Caco-2 (cell line): ENCODE results near the gene VPS9D1. TPM values are rescaled to one million over a fixed set of nuclear protein-coding genes. Genes with fewer than 3 reads are reported as not detected.
A peak's percentile ranks its signal among the peaks of the same experiment; 100 is the strongest.

Experiments
- BruUV-seq: library from RNA; stranded (reverse); fragments of 400-500 nt; replicated peaks from 2 replicates; lab custom pipeline; 2021; lab: Mats Ljungman, UMichigan
- CTCF ChIA-PET: fragments of 300-600 bp; sonication (Branson Sonifier 250); formaldehyde crosslinking; loops from one replicate; lab custom pipeline; 2022; ENCODE audit warnings: antibody characterized with exemption; lab: Charles Lee
- POLR2A ChIA-PET: fragments of 300-600 bp; sonication (Branson Sonifier 250); formaldehyde crosslinking; loops from one replicate; lab custom pipeline; 2022; ENCODE audit warnings: antibody characterized with exemption; lab: Charles Lee
- DNase-seq, 2 experiments: peaks; one replicate each; pipeline versions ENCODE4 v3.0.0 to v3.0.0-alpha.2; 2020 to 2022
- H3K27me3 ChIP-seq: replicated peaks from 2 replicates; pipeline ENCODE4 v1.6.0; 2011; ENCODE audit warnings: low read length; ENCODE audit not compliant: control insufficient read depth, insufficient read depth
- H3K36me3 ChIP-seq: 2 replicates; pipeline ENCODE4 v1.5.1; 2011; ENCODE audit warnings: low read length; ENCODE audit not compliant: control insufficient read depth, insufficient read depth
- H3K4me1 ChIP-seq: fragments of 250-450 bp; sonication (Bioruptor Pico); 2 replicates; pipeline ENCODE4 v1.5.1; 2020; ENCODE audit warnings: mild to moderate bottlenecking
- H3K4me3 ChIP-seq: 2 replicates; pipeline ENCODE4 v1.5.1; 2011; ENCODE audit warnings: low read depth, mild to moderate bottlenecking, control low read depth, low read length
- H3K9me3 ChIP-seq: fragments of 250-450 bp; sonication (Bioruptor Pico); 2 replicates; pipeline ENCODE4 v1.5.1; 2020; ENCODE audit warnings: mild to moderate bottlenecking, moderate library complexity
- H3K27ac Mint-ChIP-seq: one replicate; pipeline ENCODE4 v1.8.0; 2022; ENCODE audit warnings: mixed read lengths; ENCODE audit not compliant: unreplicated experiment
- H3K27me3 Mint-ChIP-seq: one replicate; pipeline ENCODE4 v1.8.0; 2022; ENCODE audit warnings: mixed read lengths; ENCODE audit not compliant: insufficient read depth, unreplicated experiment
- H3K36me3 Mint-ChIP-seq: one replicate; pipeline ENCODE4 v1.8.0; 2022; ENCODE audit warnings: mild to moderate bottlenecking, mixed read lengths; ENCODE audit not compliant: insufficient read depth, unreplicated experiment
- H3K4me1 Mint-ChIP-seq: one replicate; pipeline ENCODE4 v1.8.0; 2022; ENCODE audit warnings: low read depth, mixed read lengths; ENCODE audit not compliant: unreplicated experiment
- H3K4me3 Mint-ChIP-seq: one replicate; pipeline ENCODE4 v1.8.0; 2022; ENCODE audit warnings: mild to moderate bottlenecking, moderate library complexity, mixed read lengths; ENCODE audit not compliant: unreplicated experiment
- H3K9me3 Mint-ChIP-seq: one replicate; pipeline ENCODE4 v1.8.0; 2022; ENCODE audit warnings: mixed read lengths; ENCODE audit not compliant: unreplicated experiment
- intact Hi-C: fragments of 100-400 bp; cut with micrococcal nuclease; formaldehyde crosslinking; loops from one replicate; pipeline ENCODE4 v1.10.0; 2022; ENCODE audit not compliant: unreplicated experiment
- total RNA-seq: library from RNA; stranded (reverse); gene quantifications from 2 replicates; pipeline ENCODE4 v1.2.3, GENCODE V29; 2022
- TF ChIP-seq, protein P1 (sequence below), 2 experiments: fragments of 200-600 bp in 1 of 2; IDR thresholded peaks; 1 replicate in 1 of 2; 2 replicates in 1 of 2; pipeline versions ENCODE4 v1.5.1 to v1.8.0; 2011 to 2022; ENCODE audit warnings: antibody characterized with exemption in 1 of 2, control low read depth in 1 of 2, inconsistent platforms in 1 of 2, low read depth in 1 of 2, low read length in 1 of 2, mild to moderate bottlenecking in 1 of 2, moderate library complexity in 1 of 2; ENCODE audit not compliant: insufficient read depth in 1 of 2, severe bottlenecking in 1 of 2, unreplicated experiment in 1 of 2

The VPS9D1 gene
- total RNA-seq, 1 experiment from 2014 or later = 6.3 TPM

DNA sequence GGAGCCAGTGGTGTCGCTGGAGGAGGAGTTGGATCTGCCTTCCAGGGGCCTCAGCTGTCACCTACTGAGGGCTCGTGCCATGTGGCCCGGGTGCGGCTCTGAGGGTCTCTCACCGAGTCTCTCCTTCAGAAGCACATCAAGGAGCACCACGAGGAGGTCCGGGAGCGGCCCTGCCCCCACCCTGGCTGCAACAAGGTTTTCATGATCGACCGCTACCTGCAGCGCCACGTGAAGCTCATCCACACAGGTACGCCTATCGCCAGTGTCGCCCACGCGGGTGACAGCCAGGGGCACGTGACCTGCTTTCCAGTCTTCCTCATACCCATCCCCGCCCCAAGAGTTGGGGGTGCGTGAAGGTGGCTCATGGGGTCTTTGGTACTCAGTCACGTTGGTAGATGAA, 13.1 kb upstream of the VPS9D1 start:
- intact Hi-C loops = no loop called here
- ChIA-PET CTCF (no interaction called here), POLR2A (no interaction called here)
- Histone ChIP-seq H3K4me1 (no peaks in the 10 kb centered on the region), H3K4me3 (no peak overlapping the region), H3K36me3 (peaks cover 10% of the 10 kb centered on the region), H3K9me3 (no peaks in the 10 kb centered on the region), H3K27me3 (no peaks in the 10 kb centered on the region)
- no TSS peak for BruUV-seq
- Mint-ChIP-seq H3K27ac (no peak overlapping the region), H3K36me3 (peaks cover 99% of the 10 kb centered on the region), H3K4me3 (no peak overlapping the region), H3K9me3 (no peaks in the 10 kb centered on the region), H3K27me3 (no peaks in the 10 kb centered on the region), H3K4me1 (no peaks in the 10 kb centered on the region)
- DNase-seq = no peak
- TF ChIP-seq, protein P1, sequence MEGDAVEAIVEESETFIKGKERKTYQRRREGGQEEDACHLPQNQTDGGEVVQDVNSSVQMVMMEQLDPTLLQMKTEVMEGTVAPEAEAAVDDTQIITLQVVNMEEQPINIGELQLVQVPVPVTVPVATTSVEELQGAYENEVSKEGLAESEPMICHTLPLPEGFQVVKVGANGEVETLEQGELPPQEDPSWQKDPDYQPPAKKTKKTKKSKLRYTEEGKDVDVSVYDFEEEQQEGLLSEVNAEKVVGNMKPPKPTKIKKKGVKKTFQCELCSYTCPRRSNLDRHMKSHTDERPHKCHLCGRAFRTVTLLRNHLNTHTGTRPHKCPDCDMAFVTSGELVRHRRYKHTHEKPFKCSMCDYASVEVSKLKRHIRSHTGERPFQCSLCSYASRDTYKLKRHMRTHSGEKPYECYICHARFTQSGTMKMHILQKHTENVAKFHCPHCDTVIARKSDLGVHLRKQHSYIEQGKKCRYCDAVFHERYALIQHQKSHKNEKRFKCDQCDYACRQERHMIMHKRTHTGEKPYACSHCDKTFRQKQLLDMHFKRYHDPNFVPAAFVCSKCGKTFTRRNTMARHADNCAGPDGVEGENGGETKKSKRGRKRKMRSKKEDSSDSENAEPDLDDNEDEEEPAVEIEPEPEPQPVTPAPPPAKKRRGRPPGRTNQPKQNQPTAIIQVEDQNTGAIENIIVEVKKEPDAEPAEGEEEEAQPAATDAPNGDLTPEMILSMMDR (IDR thresholded peaks at IDR 0.05; ENCODE audit: insufficient read depth in 1 of 2, low read depth in 1 of 2, low read length in 1 of 2, severe bottlenecking in 1 of 2, unreplicated experiment in 1 of 2) = no peak

DNA sequence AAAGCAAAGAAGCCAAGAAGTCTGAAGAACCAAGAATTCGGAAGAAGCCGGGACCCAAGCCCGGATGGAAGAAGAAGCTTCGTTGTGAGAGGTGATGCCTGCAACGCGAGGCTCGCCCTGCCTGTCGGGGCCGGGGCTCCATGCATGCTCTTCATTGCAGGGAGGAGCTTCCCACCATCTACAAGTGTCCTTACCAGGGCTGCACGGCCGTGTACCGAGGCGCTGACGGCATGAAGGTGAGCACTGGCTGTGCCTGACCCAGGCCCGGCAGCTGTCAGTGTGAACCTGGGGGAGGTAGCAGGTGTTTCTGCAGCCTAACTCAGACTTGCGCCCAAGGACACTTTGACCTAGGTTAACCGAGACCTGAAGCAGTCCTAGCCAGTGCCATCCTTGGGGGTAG, 12.6 kb upstream of the VPS9D1 start:
- Histone ChIP-seq H3K27me3 (no peaks in the 10 kb centered on the region), H3K9me3 (no peaks in the 10 kb centered on the region), H3K4me3 (no peak overlapping the region), H3K4me1 (no peaks in the 10 kb centered on the region), H3K36me3 (peaks cover 8% of the 10 kb centered on the region)
- H3K36me3 Mint-ChIP-seq = peaks cover 99% of the 10 kb centered on the region
- no peak overlapping the region for H3K4me3 Mint-ChIP-seq
- ChIA-PET POLR2A (no interaction called here), CTCF (interaction anchor here (0.6 kb wide), 1 partner anchor 189 kb away, joined by 8 read pairs; no protein-coding TSS in a partner anchor)
- no peaks in the 10 kb centered on the region for H3K9me3 Mint-ChIP-seq
- no peaks in the 10 kb centered on the region for H3K4me1 Mint-ChIP-seq
- DNase-seq = no peak
- no TSS peak for BruUV-seq
- H3K27me3 Mint-ChIP-seq = no peaks in the 10 kb centered on the region
- TF ChIP-seq, protein P1 (IDR thresholded peaks at IDR 0.05; ENCODE audit: insufficient read depth in 1 of 2, low read depth in 1 of 2, low read length in 1 of 2, severe bottlenecking in 1 of 2, unreplicated experiment in 1 of 2) = no peak
- H3K27ac Mint-ChIP-seq = peak overlapping the region; percentile 69
- intact Hi-C loops = no loop called here

DNA sequence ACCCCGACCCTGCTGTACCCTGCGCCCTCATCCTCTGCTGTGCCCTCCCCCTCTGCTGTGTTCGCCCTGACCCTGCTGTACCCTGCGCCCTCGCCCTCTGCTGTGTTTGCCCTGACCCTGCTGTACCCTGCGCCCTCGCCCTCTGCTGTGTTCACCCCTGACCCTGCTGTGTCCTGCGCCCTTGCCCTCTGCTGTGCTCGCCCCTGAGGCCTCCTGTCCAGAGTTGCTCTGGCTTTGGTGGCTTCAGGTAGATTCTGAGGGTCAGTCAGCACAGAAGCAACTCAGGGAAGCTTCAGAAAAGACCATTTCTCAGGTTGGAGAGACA, 12.2 kb upstream of the VPS9D1 start:
- H3K27ac Mint-ChIP-seq = peak overlapping the region; percentile 69
- no TSS peak for BruUV-seq
- POLR2A ChIA-PET = no interaction called here
- H3K27me3 ChIP-seq = no peaks in the 10 kb centered on the region
- no peaks in the 10 kb centered on the region for H3K27me3 Mint-ChIP-seq
- no peaks in the 10 kb centered on the region for H3K9me3 Mint-ChIP-seq
- H3K4me3 Mint-ChIP-seq = peak overlapping the region; percentile 30
- no peaks in the 10 kb centered on the region for H3K4me1 Mint-ChIP-seq
- H3K36me3 Mint-ChIP-seq = peaks cover 98% of the 10 kb centered on the region
- H3K4me1 ChIP-seq = no peaks in the 10 kb centered on the region
- DNase-seq = no peak
- CTCF ChIA-PET = interaction anchor here (0.6 kb wide), 1 partner anchor 190 kb away, joined by 8 read pairs; no protein-coding TSS in a partner anchor
- intact Hi-C loops = no loop called here
- H3K9me3 ChIP-seq = no peaks in the 10 kb centered on the region
- H3K4me3 ChIP-seq = no peak overlapping the region
- TF ChIP-seq, protein P1 (IDR thresholded peaks at IDR 0.05; ENCODE audit: insufficient read depth in 1 of 2, low read depth in 1 of 2, low read length in 1 of 2, severe bottlenecking in 1 of 2, unreplicated experiment in 1 of 2) = no peak
- peaks cover 8% of the 10 kb centered on the region for H3K36me3 ChIP-seq
